ENCODE data around the gene C19orf25.
A peak's percentile ranks its signal among the peaks of the same experiment; 100 is the strongest.
"Not testable (repeated sequence)": the region's sequence is repeated elsewhere in the genome, so short reads cannot be mapped to it uniquely, and the experiment has no call there.

The C19orf25 gene

DNA sequence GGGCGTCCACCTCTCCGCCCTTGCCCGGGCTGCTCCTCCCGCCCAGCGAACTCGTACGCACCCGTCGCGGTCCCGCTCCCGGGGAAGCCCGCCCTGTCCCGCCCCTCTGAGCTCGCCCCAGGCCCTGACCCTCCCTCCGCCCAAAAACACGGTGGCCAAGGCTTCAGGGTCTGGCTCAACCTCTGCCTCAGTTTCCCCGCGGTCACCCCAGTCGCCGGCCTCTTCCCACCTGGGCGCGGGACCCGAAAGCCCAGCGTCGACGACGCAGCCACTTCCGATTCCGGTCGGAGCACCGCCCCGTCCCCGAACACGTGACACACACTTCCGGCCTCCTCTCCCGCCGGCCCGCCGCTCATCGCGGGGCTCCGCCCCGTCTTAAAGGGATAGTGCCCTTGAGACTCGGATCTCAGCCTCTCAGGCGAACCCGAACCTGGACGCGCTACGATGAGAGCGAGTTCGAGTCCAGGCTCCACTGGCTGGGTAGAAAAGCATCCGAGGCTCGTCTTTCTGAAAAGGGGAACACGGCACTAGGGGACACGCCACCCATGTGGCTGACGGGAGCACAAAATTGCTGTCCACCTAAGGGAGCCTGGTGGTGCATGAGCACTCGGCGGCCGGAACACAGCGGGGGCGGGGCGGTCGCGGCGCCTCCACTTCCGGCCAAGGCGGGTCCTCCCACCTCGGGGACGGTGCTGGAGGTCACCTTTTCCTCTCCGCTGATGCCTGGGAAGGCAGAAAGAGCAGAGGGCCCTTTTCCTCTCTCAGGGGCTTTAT is at the start of gene C19orf25:
Gene C19orf25 (minus strand): TSS at position 282 of the 774 bp plus-strand sequence. CDS start 312 bp downstream, outside the sequence.
- DNase-seq = peak; percentile 96

DNA sequence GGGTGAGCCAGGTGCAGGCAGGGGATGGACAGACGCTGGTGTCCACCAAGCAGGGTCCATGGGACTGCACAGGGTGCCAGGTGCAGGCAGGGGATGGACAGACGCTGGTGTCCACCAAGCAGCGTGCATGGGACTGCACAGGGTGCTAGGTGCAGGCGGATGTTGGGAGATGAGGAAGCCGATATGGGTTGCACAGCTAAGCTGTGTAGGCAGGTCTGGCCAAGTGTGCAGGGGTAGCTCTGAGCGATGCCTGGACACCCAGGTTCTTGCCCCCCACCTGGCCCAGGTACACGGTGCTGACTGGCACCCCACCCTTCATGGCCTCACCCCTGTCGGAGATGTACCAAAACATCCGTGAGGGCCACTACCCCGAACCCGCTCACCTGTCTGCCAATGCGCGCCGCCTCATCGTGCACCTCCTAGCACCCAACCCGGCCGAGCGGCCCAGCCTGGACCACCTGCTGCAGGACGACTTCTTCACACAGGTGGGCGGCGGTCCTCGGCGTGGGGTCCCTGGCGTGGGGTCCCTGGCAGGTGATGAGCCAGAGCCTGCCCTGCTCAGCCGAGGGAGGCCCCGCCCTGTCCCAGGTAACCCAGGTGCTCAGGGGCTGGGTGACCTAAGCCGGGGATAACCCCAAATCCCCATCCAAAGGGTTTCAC is 48.8 kb upstream of the C19orf25 start:
- no peak for DNase-seq

DNA sequence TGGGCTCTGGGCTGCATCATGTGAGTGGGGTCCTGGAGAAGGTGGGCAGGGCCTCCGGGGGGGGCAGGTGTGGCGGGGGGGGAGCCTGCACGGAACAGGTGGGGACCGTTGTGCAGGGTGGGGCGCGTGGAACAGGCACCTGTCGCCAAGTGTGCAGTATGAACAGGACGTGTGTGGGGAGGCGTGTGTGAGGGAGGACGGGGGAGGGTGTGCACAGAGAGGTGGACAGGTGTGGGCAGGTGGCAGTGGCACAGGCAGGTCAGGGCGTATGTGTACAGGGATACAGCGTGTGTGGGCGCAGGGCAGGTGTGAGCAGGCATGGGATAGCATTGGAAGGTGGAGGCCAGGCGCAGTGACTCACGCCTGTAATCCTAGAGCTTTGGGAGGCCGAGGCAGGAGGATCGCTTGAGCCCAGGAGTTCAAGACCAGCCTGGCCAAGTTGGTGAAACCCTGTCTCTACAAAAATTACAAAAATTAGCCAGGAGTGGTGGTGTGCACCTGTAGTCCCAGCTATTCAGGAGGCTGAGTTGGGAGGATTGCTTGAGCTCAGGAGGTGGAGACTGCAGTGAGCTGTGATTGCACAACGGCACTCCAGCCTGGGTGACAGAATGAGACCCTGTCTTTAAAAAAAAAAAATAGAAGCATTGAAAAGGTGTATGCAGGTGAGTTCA is 48.1 kb upstream of the C19orf25 start:
- DNase-seq = no peak

DNA sequence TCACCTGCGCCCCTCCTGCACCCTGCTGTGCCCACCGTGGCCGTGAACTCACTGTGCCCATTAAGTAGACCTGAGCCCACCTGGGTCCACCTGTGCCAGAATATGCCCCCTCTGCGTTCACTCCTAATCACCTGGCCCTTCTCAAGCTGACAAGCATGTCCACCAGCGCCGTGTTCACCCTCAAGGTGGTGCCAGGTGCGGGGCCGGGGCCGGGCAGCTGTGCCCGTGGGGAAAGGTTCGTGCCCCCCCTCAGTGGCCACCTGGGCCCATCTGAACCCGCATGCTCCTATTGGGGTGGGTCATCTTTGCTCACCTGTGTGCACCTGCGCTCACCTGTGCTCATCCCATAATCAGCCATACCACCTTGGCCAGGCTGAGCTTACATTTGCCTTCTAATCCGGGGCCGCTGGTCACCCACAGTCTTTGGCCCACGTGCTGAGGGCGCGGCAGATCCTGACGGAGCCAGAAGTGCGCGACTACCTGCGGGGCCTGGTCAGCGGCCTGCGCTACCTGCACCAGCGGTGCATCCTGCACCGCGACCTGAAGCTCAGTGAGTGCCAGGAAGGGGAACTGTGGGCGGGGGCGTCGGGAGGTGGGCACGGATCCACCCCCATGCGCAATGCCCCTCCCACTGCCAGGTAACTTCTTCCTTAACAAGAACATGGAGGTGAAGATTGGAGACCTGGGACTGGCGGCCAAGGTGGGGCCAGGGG is 47.2 kb upstream of the C19orf25 start:
- DNase-seq = no peak

DNA sequence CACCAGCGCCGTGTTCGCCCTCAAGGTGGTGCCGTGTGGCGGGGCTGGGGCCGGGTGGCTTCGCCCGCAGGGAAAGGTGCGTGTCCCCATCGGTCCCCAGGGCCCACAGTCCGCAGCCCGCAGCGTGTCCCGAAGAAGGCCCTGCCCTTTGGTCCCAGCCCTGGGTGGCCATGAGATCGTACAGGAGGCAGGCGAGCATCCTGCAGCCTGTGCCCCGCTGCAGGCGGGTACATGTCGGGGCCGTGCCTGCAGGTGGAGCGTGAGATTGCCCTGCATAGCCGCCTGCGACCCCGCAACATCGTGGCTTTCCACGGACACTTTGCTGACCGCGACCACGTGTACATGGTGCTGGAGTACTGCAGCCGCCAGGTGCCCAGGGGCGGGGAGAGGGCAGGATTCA is 46.3 kb upstream of the C19orf25 start:
- DNase-seq = no peak

DNA sequence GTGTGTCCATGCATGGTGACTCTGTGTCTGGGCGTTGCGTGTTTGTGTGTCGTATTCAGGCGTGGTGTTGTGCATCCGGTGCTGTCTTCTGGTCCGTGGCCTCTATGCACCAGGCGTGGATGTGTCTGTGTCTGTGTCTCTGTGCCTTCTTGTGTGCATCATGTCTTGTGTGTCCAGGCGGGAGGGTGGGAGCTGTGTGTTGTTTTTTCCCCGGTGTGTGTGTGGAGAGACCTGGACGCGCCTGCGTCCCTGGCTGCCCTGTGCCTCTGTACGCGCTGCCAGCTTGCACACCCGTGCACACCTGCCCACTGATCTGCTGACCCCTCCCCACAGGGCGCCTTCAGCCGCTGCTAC is 45.9 kb upstream of the C19orf25 start:
- no peak for DNase-seq

DNA sequence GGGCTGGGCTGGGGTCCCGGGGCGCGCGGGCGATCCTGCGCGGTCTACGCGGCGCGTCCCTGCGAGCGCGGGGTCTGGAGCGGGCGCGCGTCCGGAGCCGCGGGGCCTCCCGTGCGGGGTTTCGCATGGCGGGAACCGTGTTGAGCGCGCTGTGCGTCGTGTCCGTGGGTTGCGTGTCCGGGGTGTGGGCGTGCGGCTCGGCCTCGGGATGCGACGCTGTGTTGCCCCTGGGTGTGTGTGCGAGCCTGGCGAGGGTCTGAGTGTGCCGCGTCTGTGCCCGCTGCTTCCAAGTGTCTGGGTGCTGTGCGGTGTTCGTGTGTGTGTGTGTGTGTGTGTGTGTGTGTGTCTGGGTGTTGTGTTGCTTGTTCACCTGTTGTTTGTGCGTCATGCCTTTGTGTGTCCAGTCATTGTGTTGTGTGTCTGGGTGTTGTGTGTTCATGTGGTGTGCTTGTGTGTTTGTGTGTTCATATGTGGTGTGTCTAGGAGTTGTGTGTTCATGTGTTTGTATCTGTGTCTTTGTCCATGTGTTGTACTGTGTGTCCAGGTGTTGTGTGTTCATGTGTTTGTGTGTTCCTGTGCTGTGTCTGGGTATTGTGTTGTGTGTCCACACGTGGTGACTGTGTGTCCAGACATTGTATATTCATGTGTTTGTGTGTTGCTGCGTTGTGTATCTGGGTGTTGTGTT is 45.4 kb upstream of the C19orf25 start:
- no peak for DNase-seq

DNA sequence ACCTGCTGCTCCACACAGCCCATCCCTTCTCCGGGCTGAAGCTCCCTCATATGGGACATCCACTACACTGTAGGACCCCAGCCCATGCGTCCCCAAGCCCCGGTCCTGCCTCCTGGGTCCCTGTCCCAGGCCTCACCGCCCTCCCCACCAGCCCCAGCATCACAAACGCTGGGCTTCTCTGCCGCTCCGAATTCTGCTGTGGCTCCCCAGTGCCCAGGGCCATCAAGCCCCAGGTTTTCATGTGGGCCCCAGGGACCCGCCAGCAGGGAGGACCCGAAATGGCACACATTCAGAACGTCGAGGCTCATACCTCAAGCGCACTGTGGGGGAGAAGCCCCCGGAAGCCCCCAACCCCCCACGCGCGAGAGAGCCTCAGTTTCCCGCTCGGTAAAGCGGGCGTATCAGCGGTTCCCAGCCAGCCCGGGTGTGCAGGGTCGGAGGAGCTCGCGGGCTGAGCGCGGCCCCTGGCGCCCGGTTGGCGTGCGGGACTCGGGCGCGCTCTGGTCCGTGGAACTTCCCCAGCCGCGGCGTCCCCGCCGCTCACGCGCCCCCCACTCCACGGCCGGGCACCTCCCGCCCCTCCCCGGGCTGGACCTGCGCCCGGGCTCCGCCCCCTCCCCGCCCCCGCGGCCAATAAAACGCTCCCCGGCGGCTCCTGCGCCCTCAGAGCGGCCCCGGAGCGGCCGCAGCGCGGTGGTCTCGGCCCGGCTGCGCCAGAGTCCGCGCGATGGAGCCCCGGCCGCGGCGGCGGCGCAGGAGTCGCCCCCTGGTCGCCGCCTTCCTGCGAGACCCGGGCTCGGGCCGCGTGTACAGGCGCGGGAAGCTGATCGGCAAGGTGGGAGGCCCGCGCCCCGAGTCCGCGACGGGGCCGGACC is 44.6 kb upstream of the C19orf25 start, which contains the start of gene PLK5:
Gene PLK5 (plus strand): TSS at position 666 of the 875 bp plus-strand sequence. CDS start 2,920 bp downstream, outside the sequence.
- DNase-seq = no peak

DNA sequence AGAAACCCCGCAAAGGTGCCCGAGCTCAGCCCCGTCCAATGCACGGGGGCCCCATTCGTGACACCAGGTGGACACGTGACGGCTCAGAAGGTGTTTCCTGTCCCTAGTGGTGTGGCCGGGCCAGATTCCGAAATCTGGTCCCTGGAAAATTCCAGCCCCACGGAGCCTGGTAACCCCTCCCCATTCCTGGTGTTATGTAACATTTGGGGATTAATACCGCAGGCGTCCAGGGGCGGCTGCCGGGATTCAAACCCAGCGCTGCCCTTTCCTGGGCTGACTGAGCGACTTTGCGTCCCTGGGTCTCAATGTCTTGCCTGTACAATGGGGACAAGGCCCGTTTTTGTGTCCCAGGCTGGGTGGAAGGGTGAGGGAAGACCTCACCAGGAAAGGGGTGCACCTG is 43.8 kb upstream of the C19orf25 start:
- DNase-seq = no peak

DNA sequence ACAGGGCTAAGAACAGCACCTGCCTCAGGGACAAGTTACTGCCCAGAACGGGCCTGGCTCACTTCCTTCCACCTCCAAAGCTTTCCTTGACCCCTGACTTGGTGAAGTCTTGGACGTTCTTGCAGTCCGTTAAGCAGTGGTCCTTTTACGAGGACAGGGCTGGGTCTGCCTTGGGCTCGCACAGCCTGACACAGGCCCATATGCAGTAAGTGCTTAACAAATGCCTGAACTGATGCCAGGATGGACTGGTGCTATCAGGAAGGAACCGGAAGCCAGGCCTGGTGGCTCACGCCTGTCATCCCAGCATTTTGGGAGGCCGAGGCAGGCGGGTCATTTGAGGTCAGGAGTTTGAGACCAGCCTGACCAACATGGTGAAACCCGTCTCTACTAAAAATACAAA is 43.0 kb upstream of the C19orf25 start:
- no peak for DNase-seq

DNA sequence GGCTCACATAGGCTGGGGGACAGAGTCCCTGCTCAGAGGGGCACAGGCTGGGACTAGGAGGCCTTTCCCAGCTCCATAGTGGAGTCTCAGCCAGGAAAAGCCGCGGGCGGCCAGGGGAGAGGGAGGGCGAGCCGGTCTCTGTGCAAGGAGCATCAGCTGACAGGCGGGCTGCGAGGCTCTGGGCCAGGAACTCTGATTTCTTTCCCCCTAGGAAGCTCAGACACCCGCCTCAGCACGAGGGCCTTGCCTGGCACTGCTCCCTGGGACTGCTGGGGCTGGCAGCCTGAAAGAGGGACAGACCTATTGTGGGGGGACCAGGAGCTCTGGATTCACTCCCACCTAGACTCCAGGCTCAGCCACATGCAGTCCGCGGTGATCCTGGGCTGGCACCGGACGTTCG is 42.6 kb upstream of the C19orf25 start:
- DNase-seq = no peak

DNA sequence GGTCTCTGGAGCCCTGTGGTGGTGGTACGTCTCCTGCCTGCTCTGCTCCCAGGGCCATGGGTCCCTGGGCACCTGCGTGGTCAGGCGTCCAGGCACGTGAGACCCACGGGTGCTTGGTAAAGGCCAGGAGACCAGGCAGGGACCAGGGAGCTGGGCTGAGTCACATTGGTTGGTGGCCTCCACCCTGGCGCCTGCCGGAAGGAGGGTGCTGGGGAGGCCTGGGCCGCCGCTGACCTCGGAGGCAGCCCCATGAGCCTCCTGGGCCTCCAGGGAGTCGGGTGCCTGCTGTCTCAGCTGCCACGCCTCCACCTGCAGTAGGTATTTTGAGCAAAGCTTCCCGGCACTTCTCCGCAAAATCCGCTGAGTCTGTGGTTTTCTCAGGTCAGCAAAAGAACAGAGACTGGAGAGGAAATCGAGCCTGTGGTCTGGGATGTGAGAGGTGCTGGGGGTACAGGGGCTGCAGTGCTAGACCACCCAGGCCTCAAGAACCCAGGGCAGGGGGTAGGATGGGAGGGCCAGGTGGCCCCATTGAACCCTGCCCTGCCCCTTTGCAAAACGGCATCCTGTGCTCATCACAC is 41.3 kb upstream of the C19orf25 start:
- no peak for DNase-seq

DNA sequence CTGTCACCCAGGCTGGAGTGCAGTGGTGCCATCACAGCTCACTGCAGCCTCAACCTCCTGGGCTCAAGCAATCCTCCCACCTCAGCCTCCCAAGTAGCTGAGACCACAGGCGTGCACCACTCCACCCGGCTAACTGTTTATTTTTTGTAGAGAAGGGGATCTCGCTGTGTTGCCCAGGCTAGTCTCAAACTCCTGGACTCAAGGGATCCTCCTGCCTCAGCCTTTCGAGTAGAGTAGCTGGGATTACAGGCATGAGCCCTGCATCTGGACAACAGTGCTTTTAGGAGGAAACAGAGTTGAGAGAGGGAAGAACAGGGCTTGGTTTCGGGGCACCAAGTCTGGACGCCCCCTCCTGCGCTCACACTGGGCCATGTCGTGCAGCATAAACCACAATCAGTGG is 40.8 kb upstream of the C19orf25 start:
- not testable (repeated sequence) for DNase-seq

DNA sequence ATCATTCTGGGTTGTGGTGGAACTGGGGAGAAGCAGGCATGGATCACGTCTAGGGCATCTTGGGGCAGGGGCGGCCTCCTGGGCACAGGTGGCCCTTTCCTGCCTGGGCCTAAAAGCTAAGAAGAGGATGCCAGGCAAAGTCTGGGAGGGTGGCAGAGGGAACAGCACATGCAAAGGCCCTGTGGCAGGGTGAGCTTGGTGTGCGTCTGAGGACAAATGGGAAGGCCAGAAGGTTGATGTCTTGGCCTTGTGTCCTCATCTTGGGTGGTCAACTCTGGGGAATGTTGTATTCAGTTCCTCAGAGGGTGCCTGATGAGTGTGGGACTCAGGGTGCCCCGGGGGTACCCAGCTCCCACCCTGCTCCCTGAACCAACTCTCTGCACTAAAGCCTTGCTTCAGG is 39.5 kb upstream of the C19orf25 start:
- no peak for DNase-seq

DNA sequence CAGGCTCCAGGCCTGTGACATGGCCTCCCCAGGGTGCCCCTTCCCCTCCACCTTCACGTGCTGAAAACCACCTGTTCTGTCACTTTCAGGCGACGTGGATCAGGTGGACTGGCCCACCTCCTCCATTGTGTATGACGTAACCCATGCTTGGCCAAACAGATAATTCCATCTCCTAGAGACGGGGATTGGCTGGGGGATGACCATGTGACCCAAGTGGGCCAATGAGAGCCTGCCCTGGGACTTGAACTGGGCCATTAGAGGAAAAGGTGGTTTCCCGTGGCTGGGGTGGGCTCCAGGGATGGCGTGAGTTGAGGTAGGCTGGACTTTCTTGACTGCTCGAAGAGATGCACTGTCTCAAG is 37.4 kb upstream of the C19orf25 start:
- no peak for DNase-seq

DNA sequence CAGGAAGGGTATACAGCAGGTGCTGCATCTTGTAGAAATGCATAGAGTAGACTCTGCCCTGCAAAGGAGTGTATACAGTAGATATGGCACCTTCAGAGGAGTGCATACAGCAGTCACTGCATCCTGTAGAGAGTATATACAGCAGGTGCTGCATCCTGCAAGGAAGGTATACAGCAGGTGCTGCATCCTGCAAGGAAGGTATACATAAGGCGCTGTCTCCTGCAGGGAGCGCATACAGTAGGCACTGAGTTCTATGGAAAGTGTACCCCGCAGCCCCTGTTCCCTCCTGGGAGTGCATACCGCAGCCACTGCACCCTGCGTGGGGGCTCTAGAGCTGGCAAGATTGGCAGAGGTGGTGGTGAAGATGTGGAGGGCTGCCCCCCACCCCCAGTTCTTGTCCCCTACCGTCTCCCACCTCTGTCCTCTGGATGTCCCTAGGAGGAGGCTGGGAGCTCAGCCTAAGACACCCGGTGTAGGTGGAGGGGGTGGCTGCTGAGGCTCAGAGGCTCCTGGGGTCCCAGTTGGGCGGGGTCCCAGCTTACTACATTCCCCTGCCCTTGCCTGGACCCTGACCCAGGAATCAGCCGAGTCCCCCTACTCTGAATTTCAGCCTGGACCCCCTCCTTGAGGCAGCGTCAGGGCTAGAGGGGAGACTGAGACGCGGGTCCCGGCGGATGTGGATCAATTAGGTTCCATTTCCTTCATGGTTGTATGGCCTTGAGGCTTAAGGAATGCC is 36.1 kb upstream of the C19orf25 start:
- no peak for DNase-seq

DNA sequence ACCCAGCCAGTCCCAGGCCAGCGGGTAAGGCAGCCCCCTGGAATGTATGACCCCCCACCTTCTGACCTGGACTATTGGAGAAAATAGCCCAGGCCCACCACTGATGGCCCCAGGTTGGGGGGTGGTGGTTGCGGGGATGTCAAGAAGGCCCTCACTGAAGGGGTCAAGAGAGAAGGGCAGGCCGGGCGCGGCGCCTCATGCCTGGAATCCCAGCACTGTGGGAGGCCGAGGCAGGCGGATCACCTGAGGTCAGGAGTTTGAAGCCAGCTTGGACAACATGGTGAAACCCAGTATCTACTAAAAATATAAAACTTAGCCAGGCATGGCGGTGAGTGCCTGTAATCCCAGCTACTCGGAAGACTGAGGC is 35.3 kb upstream of the C19orf25 start:
- no peak for DNase-seq

DNA sequence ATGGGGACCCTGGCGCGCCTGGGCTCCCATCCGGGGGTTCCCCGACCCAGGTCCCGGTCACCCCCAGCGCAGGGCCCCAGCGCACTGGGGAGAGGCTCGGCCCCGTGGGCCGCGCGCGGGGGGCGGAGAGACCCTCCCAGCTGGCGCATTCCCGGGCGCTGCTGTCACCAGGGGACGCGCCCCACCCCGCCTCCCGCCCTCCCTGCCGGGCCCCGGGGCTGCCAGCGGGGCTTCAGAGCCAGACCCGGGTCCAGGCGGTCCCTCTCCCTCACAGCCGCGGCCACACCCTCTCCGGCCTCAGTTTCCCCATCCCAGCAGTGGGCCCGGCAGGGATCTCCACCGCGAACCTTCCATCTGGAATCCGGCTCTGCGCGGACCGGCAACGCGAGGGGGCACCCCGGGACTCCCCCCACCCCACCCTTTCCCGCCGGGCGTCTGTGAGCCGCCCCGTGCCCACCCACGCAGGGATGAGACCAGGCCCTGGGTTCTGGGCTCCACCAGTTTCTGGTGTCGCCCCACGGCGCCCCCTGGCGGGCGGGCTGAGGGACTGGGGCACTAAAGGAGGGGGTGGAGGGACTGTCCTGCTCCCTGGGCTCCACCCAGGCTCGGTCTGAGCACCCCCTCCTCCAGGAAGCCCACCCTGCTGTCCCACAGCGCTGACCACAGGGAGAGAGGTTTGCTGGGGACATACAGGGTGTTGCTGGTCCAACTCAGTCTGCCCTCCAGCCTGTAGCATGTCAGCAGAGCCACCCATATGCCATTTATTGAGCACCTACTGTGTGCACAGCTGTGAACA is 34.7 kb upstream of the C19orf25 start:
- DNase-seq = peak; percentile 83

DNA sequence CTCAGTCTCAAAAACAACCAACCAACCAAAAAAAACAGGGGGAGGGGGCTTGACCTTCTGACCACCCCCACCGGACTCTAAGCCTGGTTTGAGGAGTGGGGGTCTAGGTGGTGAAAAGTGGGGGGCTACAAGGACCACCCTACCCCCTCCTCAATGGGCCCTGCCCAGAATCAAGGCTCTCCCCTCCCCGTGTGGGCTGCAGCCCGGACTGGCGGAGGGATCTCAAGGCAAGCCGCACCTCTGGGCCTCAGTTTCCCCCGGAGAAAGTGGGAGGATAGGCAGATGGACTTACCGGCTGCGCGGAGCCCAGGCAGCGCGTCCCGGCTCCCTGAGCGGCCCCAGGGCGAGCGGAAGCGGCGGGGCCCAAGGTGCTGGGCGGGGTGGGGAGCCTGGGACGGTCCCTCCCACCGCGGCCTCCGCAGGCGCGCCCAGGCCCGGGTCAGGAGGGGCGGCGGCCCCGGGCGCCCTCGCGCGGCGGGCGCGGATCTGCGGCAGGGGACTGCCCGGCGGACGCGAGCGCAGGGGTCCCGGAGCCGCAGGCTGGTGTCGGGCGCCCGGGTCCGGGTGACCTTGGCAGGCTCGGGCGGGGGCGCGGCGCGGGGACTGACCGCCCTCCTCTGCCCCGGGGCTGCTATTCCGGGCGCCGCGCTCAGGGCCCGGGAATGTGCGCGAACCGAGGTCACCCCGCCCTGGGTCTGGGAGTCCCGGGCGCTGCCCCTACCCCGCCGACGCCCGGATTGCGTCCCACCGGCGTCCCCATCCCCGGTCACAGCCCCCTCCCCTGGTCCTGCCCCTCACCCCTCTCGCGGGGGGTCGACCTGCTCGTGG is 33.9 kb upstream of the C19orf25 start, which contains the start of gene ADAMTSL5:
Gene ADAMTSL5 (minus strand): TSS at position 349 of the 828 bp plus-strand sequence. CDS start 2,076 bp downstream, outside the sequence.
- DNase-seq = peak; percentile 81
